ENCODE results near the gene ARFRP1. TPM values are rescaled to one million over a fixed set of nuclear protein-coding genes. Genes with fewer than 3 reads are reported as not detected.

ARFRP1 gene
- total RNA-seq, 4 donors from 2014 or later, result 26.9 to 35.1 (median 27.8) TPM

DNA sequence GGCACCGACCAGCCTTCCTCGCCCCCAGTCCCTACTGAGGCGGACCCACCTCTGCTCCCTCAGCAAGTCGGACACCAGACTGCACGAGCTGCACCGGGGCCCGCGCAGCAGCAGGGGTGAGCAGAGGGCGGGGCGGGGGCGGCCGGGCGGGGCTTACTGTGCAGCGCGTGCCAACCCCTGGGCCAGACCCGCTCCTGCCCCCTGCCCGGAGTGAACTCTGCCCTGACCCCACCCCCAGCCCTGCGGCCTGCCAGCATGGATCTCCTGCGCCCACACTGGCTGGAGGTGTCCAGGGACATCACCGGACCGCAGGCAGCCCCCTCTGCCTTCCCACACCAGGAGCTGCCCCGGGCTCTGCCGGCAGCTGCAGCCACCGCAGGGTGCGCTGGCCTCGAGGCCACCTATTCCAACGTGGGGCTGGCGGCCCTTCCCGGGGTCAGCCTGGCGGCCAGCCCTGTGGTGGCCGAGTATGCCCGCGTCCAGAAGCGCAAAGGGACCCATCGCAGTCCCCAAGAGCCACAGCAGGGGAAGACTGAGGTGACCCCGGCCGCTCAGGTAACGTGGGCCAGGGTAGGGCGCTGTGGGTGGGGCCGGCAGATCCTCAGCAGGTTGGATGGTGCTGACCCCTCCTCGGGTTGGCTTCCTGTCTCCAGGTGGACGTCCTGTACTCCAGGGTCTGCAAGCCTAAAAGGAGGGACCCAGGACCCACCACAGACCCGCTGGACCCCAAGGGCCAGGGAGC, 30.3 kb upstream of the ARFRP1 start:
- ATAC-seq (no peak), DNase-seq (no peak)
- peaks cover 0 to 36% of the 10 kb centered on the region in 2 donors for H3K36me3 ChIP-seq
- no peaks in the 10 kb centered on the region for H3K9me3 ChIP-seq
- peaks cover 17 to 32% of the 10 kb centered on the region in 2 donors for H3K4me1 ChIP-seq
- peak overlapping the region in 2 of 4 donors; percentile 57 to 91 for H3K4me3 ChIP-seq
- in situ Hi-C loops (cut with MboI; ENCODE audit: low sequenced_read_pairs in 4 of 4) (no loop called here), intact Hi-C loops (cut with DNase I; ENCODE audit: low total_unique reads) (loop anchor here (5.0 kb wide), 1 partner anchor 96 kb away; no protein-coding TSS in a partner anchor)
- no peaks in the 10 kb centered on the region for H3K27me3 ChIP-seq
- TF ChIP-seq CTCF (IDR thresholded peaks at IDR 0.05 in 4 of 5, conservative IDR thresholded peaks at IDR 0.05 in 1 of 5) (no peak), POLR2A (IDR thresholded peaks at IDR 0.05) (no peak)
- peak overlapping the region; percentile 93 to 99 (median 97) for H3K27ac ChIP-seq

DNA sequence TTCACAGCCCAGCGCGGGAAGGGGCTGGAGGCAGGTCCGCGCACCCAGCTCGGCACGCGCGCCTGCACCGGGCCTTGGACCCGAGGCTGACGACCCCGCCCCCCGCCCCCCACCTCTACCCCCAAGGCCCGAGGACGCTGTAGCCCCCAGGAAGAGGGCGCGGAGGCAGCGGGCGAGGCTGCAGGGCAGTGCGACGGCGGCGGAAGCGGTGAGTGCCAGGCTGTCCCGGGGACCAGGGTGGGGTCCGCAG, 29.8 kb upstream of the ARFRP1 start:
- intact Hi-C loops (cut with DNase I; ENCODE audit: low total_unique reads), result loop anchor here (5.0 kb wide), 1 partner anchor 95 kb away; no protein-coding TSS in a partner anchor
- no peak overlapping the region for H3K4me3 ChIP-seq
- TF ChIP-seq POLR2A (IDR thresholded peaks at IDR 0.05) (no peak), CTCF (IDR thresholded peaks at IDR 0.05 in 4 of 5, conservative IDR thresholded peaks at IDR 0.05 in 1 of 5) (no peak)

GRCh38 chr20:63736893-63737694, 29.3 kb upstream of the ARFRP1 start:
- Histone ChIP-seq H3K27me3 (no peaks in the 10 kb centered on the region), H3K9me3 (no peaks in the 10 kb centered on the region), H3K4me1 (peaks cover 17 to 32% of the 10 kb centered on the region in 2 donors), H3K27ac (no peak overlapping the region), H3K4me3 (no peak overlapping the region), H3K36me3 (peaks cover 0 to 35% of the 10 kb centered on the region in 2 donors)
- DNase-seq (no peak), ATAC-seq (no peak)
- TF ChIP-seq CTCF (IDR thresholded peaks at IDR 0.05 in 4 of 5, conservative IDR thresholded peaks at IDR 0.05 in 1 of 5), result no peak
- TF ChIP-seq POLR2A (IDR thresholded peaks at IDR 0.05), result no peak
- intact Hi-C loops (cut with DNase I; ENCODE audit: low total_unique reads), result loop anchor here (5.0 kb wide), 1 partner anchor 95 kb away; no protein-coding TSS in a partner anchor
- in situ Hi-C loops (cut with MboI; ENCODE audit: low sequenced_read_pairs in 4 of 4), result no loop called here

More for the DNA sequence above, 29.8 kb upstream of the ARFRP1 start:
- no peaks in the 10 kb centered on the region for H3K9me3 ChIP-seq
- no peaks in the 10 kb centered on the region for H3K27me3 ChIP-seq
- in situ Hi-C loops (cut with MboI; ENCODE audit: low sequenced_read_pairs in 4 of 4), result no loop called here
- H3K27ac ChIP-seq, result no peak overlapping the region
- DNase-seq (no peak), ATAC-seq (no peak)
- peaks cover 17 to 32% of the 10 kb centered on the region in 2 donors for H3K4me1 ChIP-seq
- peaks cover 0 to 35% of the 10 kb centered on the region in 2 donors for H3K36me3 ChIP-seq

GRCh38 chr20:63735859-63736718, 28.3 kb upstream of the ARFRP1 start, which contains the start of gene LIME1:
TSS of gene LIME1 (plus strand) at chr20:63736664. CDS start at chr20:63737550, 886 bp downstream.
- in situ Hi-C loops (cut with MboI; ENCODE audit: low sequenced_read_pairs in 4 of 4), result no loop called here
- peaks cover 11 to 24% of the 10 kb centered on the region in 2 donors for H3K4me1 ChIP-seq
- ATAC-seq (no peak), DNase-seq (no peak)
- H3K27ac ChIP-seq, result no peak within 1 kb of the TSS
- H3K27me3 ChIP-seq, result no peaks in the 10 kb centered on the region
- no peak within 1 kb of the TSS for H3K4me3 ChIP-seq
- intact Hi-C loops (cut with DNase I; ENCODE audit: low total_unique reads), result loop anchor here (5.0 kb wide), 1 partner anchor 94 kb away; no protein-coding TSS in a partner anchor
- peaks cover 0 to 35% of the 10 kb centered on the region in 2 donors for H3K36me3 ChIP-seq
- TF ChIP-seq CTCF (IDR thresholded peaks at IDR 0.05 in 4 of 5, conservative IDR thresholded peaks at IDR 0.05 in 1 of 5) (no peak), POLR2A (IDR thresholded peaks at IDR 0.05) (no peak)
- no peaks in the 10 kb centered on the region for H3K9me3 ChIP-seq

All from gastrocnemius medialis (tissue), 4 donors.